ENCODE measurements around the gene CREBBP. TPM values are rescaled to one million over a fixed set of nuclear protein-coding genes. Genes with fewer than 3 reads are reported as not detected.

Gene CREBBP
- total RNA-seq, 1 donor, result 28.2 TPM

- peaks cover 75% of the 10 kb centered on the region for H4K20me1 ChIP-seq (ENCODE audit: insufficient read depth, low read length)
These were observed 88.8 kb downstream of the CREBBP start for GRCh38 chr16:3791701-3792100.

GRCh38 chr16:3789375-3790099, 91.0 kb downstream of the CREBBP start:
- peaks cover 73% of the 10 kb centered on the region for H4K20me1 ChIP-seq (ENCODE audit: insufficient read depth, low read length)
- no peak for TF ChIP-seq CTCF (IDR thresholded peaks at IDR 0.05; ENCODE audit: extremely low read depth, low read depth, low read length)
- H3K4me3 ChIP-seq (ENCODE audit: insufficient read depth, low read length), result no peak overlapping the region
- DNase-seq (ENCODE audit: insufficient read length, low spot score, missing footprints), result no peak
- no peaks in the 10 kb centered on the region for H3K4me1 ChIP-seq (ENCODE audit: insufficient read depth, low read length)
- H3K4me2 ChIP-seq (ENCODE audit: insufficient read depth, low read length), result no peak overlapping the region
- no peaks in the 10 kb centered on the region for H3K27me3 ChIP-seq (ENCODE audit: insufficient read depth, low read length)
- no peak overlapping the region for H2AFZ ChIP-seq (ENCODE audit: low read length)
- H3K9me3 ChIP-seq (ENCODE audit: low read depth, low read length), result no peaks in the 10 kb centered on the region
- H3K27ac ChIP-seq (ENCODE audit: low read depth, low read length), result no peak overlapping the region
- H3K36me3 ChIP-seq (ENCODE audit: insufficient read depth, low read length), result peaks cover 50% of the 10 kb centered on the region
- H3K79me2 ChIP-seq (ENCODE audit: insufficient read depth, low read length), result peaks cover 86% of the 10 kb centered on the region

More at GRCh38 chr16:3791701-3792100, 88.8 kb downstream of the CREBBP start:
- Histone ChIP-seq H3K27ac (ENCODE audit: low read depth, low read length) (no peak overlapping the region), H3K36me3 (ENCODE audit: insufficient read depth, low read length) (peaks cover 41% of the 10 kb centered on the region), H3K9me3 (ENCODE audit: low read depth, low read length) (no peaks in the 10 kb centered on the region), H3K4me2 (ENCODE audit: insufficient read depth, low read length) (no peak overlapping the region), H3K4me1 (ENCODE audit: insufficient read depth, low read length) (no peaks in the 10 kb centered on the region), H3K79me2 (ENCODE audit: insufficient read depth, low read length) (peaks cover 88% of the 10 kb centered on the region), H2AFZ (ENCODE audit: low read length) (no peak overlapping the region), H3K27me3 (ENCODE audit: insufficient read depth, low read length) (no peaks in the 10 kb centered on the region), H3K4me3 (ENCODE audit: insufficient read depth, low read length) (no peak overlapping the region)
- DNase-seq (ENCODE audit: insufficient read length, low spot score, missing footprints), result no peak
- no peak for TF ChIP-seq CTCF (IDR thresholded peaks at IDR 0.05; ENCODE audit: extremely low read depth, low read depth, low read length)

- Histone ChIP-seq H3K4me1 (ENCODE audit: insufficient read depth, low read length) (no peaks in the 10 kb centered on the region), H3K27ac (ENCODE audit: low read depth, low read length) (no peak overlapping the region), H3K4me2 (ENCODE audit: insufficient read depth, low read length) (no peak overlapping the region), H2AFZ (ENCODE audit: low read length) (no peak overlapping the region), H3K36me3 (ENCODE audit: insufficient read depth, low read length) (peaks cover 50% of the 10 kb centered on the region), H4K20me1 (ENCODE audit: insufficient read depth, low read length) (peaks cover 75% of the 10 kb centered on the region), H3K27me3 (ENCODE audit: insufficient read depth, low read length) (no peaks in the 10 kb centered on the region), H3K9me3 (ENCODE audit: low read depth, low read length) (no peaks in the 10 kb centered on the region), H3K79me2 (ENCODE audit: insufficient read depth, low read length) (peaks cover 88% of the 10 kb centered on the region), H3K4me3 (ENCODE audit: insufficient read depth, low read length) (no peak overlapping the region)
- no peak for DNase-seq (ENCODE audit: insufficient read length, low spot score, missing footprints)
- no peak for TF ChIP-seq CTCF (IDR thresholded peaks at IDR 0.05; ENCODE audit: extremely low read depth, low read depth, low read length)
These were observed 91.7 kb downstream of the CREBBP start for GRCh38 chr16:3788711-3789374.

- Histone ChIP-seq H3K27me3 (ENCODE audit: insufficient read depth, low read length) (no peaks in the 10 kb centered on the region), H3K4me3 (ENCODE audit: insufficient read depth, low read length) (no peak overlapping the region), H3K36me3 (ENCODE audit: insufficient read depth, low read length) (peaks cover 51% of the 10 kb centered on the region), H4K20me1 (ENCODE audit: insufficient read depth, low read length) (peaks cover 76% of the 10 kb centered on the region), H3K4me1 (ENCODE audit: insufficient read depth, low read length) (no peaks in the 10 kb centered on the region), H3K79me2 (ENCODE audit: insufficient read depth, low read length) (peaks cover 88% of the 10 kb centered on the region), H3K9me3 (ENCODE audit: low read depth, low read length) (no peaks in the 10 kb centered on the region), H2AFZ (ENCODE audit: low read length) (no peak overlapping the region), H3K4me2 (ENCODE audit: insufficient read depth, low read length) (no peak overlapping the region), H3K27ac (ENCODE audit: low read depth, low read length) (no peak overlapping the region)
- TF ChIP-seq CTCF (IDR thresholded peaks at IDR 0.05; ENCODE audit: extremely low read depth, low read depth, low read length), result no peak
- no peak for DNase-seq (ENCODE audit: insufficient read length, low spot score, missing footprints)
These were observed 92.4 kb downstream of the CREBBP start for GRCh38 chr16:3787924-3788661.

Data from osteoblast (primary cell).